Measurements from ENCODE around the gene APBB2.

The APBB2 gene

GRCh38 chr4:41216294-41217019 is 2.1 kb upstream of the APBB2 start:
- DNase-seq (ENCODE audit: low read depth in 2 of 3, low spot score in 2 of 3), result peak in 1 of 3 experiments; percentile 38

- no peak for DNase-seq (ENCODE audit: low read depth in 2 of 3, low spot score in 2 of 3)
These were observed 1.6 kb upstream of the APBB2 start for GRCh38 chr4:41215969-41216293.

GRCh38 chr4:41215155-41215554 is 813 bp upstream of the APBB2 start:
- DNase-seq (ENCODE audit: low read depth in 2 of 3, low spot score in 2 of 3), result no peak

GRCh38 chr4:41214825-41215146 is 444 bp upstream of the APBB2 start:
- no peak for DNase-seq (ENCODE audit: low read depth in 2 of 3, low spot score in 2 of 3)

GRCh38 chr4:41213625-41214135 is 662 bp downstream of the APBB2 start:
- DNase-seq (ENCODE audit: low read depth in 2 of 3, low spot score in 2 of 3), result no peak

- no peak for DNase-seq (ENCODE audit: low read depth in 2 of 3, low spot score in 2 of 3)
These were observed 1.6 kb downstream of the APBB2 start for GRCh38 chr4:41212616-41213203.

- no peak for DNase-seq (ENCODE audit: low read depth in 2 of 3, low spot score in 2 of 3)
These were observed 2.3 kb downstream of the APBB2 start for GRCh38 chr4:41211951-41212615.

- DNase-seq (ENCODE audit: low read depth in 2 of 3, low spot score in 2 of 3), result no peak
These were observed 4.4 kb downstream of the APBB2 start for GRCh38 chr4:41209901-41210300.

GRCh38 chr4:41209187-41209586 is 5.2 kb downstream of the APBB2 start:
- DNase-seq (ENCODE audit: low read depth in 2 of 3, low spot score in 2 of 3), result no peak

- no peak for DNase-seq (ENCODE audit: low read depth in 2 of 3, low spot score in 2 of 3)
These were observed 7.0 kb downstream of the APBB2 start for GRCh38 chr4:41207291-41207831.

GRCh38 chr4:41205854-41206460 is 8.4 kb downstream of the APBB2 start:
- DNase-seq (ENCODE audit: low read depth in 2 of 3, low spot score in 2 of 3), result no peak

GRCh38 chr4:41205130-41205529 is 9.2 kb downstream of the APBB2 start:
- no peak for DNase-seq (ENCODE audit: low read depth in 2 of 3, low spot score in 2 of 3)

- no peak for DNase-seq (ENCODE audit: low read depth in 2 of 3, low spot score in 2 of 3)
These were observed 9.9 kb downstream of the APBB2 start for GRCh38 chr4:41204400-41204978.

- DNase-seq (ENCODE audit: low read depth in 2 of 3, low spot score in 2 of 3), result no peak
These were observed 10.5 kb downstream of the APBB2 start for GRCh38 chr4:41203841-41204240.

- DNase-seq (ENCODE audit: low read depth in 2 of 3, low spot score in 2 of 3), result no peak
These were observed 11.3 kb downstream of the APBB2 start for GRCh38 chr4:41202820-41203568.

GRCh38 chr4:41202356-41202755 is 12.0 kb downstream of the APBB2 start:
- no peak for DNase-seq (ENCODE audit: low read depth in 2 of 3, low spot score in 2 of 3)

GRCh38 chr4:41200486-41201017 is 13.8 kb downstream of the APBB2 start:
- no peak for DNase-seq (ENCODE audit: low read depth in 2 of 3, low spot score in 2 of 3)

- DNase-seq (ENCODE audit: low read depth in 2 of 3, low spot score in 2 of 3), result no peak
These were observed 14.6 kb downstream of the APBB2 start for GRCh38 chr4:41199788-41200187.

- DNase-seq (ENCODE audit: low read depth in 2 of 3, low spot score in 2 of 3), result no peak
These were observed 16.3 kb downstream of the APBB2 start for GRCh38 chr4:41197996-41198395.

- DNase-seq (ENCODE audit: low read depth in 2 of 3, low spot score in 2 of 3), result no peak
These were observed 16.8 kb downstream of the APBB2 start for GRCh38 chr4:41197495-41197894.

Measured in activated CD8-positive, alpha-beta memory T cell treated with anti-CD3 and anti-CD28 coated beads for 48 hours (primary cell).